ENCODE results near the gene TMEM204.

The TMEM204 gene

DNA sequence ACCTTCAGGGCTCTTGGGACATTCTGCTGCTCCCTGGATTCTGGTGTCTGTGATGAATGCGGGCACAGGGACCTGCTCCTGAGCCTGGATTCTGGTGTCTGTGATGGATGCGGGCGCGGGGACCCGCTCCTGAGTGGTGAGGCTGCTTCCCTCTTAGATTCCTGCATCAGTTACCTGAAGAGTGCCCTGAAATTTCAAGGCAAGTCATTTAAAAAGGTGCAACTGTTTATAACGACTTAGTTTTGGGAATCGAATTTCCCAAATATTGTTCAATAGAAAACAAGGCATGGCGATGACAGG is 7.0 kb downstream of the TMEM204 start:
- DNase-seq = no peak

DNA sequence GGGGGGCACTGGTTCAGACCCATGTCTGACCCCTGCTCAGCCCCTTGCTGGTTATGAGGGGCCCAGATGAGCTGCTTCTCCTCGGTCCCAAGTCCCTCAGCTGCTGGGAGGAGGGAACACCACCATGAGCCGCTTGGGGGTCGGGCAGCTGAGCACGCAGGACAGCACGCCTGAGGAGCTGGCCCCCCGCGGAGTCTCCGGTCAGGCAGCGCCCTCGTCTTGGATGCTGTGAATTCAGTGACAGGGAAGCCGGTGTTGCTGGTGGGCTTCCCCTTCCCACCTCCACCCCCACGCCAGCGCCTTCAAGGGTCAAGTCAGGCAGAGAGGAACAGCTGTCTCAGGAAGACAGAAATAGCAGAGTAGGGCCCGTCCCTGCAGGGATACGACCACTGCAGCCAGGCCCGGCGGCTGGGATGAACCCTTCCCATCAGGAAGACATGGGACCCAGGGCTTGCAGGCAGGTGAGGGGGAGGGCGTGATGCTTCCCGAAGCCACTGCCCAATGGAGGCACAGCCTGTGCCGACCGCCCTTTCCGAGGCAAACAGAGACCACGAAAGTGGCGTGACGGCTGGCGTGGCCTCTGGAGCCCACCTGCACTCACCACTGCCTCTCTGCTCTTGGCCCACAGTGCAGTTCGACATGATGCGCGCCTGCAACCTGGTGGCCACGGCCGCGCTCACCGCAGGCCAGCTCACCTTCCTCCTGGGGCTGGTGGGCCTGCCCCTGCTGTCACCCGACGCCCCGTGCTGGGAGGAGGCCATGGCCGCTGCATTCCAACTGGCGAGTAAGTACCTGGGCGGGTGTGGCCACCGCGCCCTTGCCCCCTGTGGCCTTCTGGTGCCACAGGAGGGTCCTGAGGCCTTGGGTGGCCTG is 8.1 kb downstream of the TMEM204 start:
- no peak for DNase-seq

GRCh38 chr16:1542166-1542500 is 8.7 kb downstream of the TMEM204 start:
- no peak for DNase-seq

- no peak for DNase-seq
These were observed 9.1 kb downstream of the TMEM204 start for GRCh38 chr16:1542533-1542932.

- peak; percentile 85 to 86 for DNase-seq
These were observed 9.8 kb downstream of the TMEM204 start for GRCh38 chr16:1543085-1543896.

DNA sequence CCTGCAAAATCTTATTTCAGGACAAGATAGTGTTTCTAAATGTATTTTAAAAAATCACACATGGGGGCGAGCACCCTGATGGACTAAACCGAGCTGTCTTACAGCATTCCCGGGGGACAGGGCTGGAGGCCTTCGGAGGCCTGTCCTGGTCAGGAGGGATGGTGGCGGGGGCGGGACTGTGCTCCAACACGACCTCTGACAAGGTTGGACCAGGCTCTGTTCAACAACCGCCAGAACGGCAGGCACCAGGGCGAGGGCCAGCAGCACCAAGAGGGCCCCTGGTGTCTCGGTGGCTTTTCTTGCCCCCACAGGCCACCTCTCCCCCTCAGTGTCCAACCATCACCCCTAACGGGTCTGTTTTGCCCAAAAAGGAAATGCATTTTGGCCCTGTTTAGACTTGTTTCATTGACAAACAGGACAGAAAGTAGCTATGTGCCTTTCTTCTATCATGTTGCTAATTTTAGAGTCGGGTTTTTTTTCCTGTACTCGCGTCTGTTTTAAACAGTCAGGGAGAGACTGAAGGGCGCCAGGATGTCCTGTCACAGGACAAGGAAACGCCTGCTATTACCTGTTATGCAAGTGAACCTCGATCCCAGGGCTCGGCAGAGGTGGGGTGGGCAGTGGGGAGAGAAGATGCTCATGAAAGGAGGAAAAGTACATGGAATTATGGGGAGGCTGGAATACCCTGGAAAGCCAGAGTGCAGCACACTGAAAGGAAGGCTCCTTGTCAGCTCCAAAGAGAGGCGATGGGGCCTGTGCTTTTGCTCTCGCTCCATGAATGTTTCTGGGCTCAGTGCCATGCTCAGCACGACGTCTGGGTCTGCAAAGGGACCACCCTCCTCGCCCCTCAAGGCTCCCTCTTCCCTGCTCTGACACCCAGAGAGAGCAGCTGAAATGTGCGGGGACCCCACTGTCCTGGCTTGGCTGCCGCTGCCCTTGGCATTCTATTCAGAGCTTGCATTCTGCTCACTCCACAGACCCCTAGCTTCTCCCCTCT is 11.9 kb downstream of the TMEM204 start:
- no peak for DNase-seq

DNA sequence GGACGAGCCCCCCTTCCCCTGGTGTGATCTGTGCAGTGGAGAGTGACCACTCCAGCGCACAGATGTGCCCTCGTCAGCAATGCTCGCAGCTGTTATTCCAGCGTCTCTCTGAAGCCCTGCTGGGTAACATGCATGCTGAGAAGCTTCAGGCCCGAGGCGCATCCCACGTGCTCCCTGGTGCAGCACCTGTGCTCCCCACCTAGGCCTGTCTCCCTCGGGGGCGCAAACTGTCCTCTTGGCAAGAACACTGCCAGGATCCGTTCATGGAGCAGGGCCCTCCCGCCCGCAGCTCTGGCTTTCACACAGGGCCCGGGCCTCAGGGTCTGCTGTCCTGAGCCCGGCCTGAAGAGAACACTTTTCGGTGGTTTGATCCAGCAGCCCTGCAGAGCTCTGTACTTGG is 13.0 kb downstream of the TMEM204 start:
- DNase-seq = no peak

DNA sequence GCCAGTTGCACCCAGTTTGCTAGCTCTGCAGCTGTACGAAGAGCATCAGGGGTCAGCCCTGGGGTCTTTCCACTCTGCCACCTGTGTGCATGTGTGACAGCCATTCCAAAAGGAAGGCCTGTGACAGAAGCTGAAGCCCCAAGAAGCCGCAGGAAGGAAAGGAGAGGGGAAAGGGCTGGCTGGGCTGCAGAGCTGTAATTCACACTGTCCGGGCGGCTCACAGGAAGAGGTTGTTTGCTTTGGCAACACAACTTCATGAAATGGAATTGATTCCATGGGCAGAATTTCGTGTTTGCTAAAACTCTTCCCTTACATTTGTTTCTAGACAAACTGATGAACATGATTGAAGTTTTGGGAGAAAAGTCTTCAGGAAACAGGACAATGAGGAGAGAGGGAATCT is 14.8 kb downstream of the TMEM204 start:
- no peak for DNase-seq

- DNase-seq = no peak
These were observed 15.3 kb downstream of the TMEM204 start for GRCh38 chr16:1548727-1549126.

DNA sequence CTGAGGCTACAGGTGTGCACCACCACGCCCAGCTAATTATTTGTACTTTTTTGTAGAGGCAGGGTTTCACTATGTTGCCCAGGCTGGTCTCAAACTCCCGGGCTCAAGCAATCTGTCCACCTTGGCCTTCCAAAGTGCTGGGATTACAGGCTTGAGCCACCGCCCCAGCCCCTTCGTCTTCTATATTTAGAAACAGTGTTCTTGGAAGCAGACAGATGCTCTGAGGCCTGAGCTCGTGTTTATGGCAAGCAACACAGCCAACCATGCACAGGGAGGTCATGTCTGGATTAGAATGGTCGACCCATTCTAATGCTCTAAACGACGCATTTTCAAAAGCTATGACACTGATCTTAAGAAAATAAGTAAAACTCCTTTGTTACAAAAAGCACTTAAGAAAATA is 16.6 kb downstream of the TMEM204 start:
- DNase-seq = no peak

DNA sequence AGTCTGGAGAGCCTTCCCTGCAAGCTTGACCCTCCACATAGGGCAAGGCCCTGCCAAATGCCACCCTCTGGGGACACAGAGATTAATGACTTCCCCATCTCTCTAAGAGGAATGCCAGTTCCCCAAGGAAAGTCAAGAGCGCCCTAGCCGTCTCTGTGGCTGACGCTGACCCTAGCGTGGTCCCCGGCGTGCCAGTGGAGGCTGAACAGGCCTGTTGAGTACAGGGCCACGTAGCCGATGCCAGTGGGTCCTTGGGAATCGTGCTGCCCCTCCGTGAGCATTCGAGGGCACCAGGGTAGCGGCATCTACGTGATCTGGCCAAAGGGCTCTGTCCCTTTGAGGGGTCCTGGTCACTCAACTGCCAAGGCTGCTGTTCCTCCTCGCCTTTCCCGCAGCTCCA is 17.2 kb downstream of the TMEM204 start:
- DNase-seq = no peak

- no peak for DNase-seq
These were observed 17.7 kb downstream of the TMEM204 start for GRCh38 chr16:1551166-1551565.

DNA sequence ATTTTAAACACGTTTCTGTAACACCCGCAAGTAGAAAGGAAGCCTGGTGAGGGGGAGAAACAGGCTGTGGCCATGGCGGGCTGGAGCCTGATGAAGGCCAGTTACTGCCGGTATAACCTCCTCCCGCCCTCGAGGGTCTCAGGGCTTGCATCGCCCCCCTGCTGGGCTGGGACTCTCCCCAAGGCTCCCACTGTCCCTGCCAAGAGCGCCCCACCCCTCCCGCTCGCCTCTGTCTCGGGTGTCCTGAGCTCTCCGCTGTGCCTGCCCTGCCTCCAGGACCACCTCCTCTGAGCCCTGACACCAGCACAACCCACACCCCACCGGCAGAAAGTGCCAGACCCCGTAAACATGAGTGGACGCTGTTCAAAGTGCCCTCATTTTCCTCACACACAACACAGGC is 18.7 kb downstream of the TMEM204 start:
- no peak for DNase-seq

- no peak for DNase-seq
These were observed 20.7 kb downstream of the TMEM204 start for GRCh38 chr16:1553946-1554825.

DNA sequence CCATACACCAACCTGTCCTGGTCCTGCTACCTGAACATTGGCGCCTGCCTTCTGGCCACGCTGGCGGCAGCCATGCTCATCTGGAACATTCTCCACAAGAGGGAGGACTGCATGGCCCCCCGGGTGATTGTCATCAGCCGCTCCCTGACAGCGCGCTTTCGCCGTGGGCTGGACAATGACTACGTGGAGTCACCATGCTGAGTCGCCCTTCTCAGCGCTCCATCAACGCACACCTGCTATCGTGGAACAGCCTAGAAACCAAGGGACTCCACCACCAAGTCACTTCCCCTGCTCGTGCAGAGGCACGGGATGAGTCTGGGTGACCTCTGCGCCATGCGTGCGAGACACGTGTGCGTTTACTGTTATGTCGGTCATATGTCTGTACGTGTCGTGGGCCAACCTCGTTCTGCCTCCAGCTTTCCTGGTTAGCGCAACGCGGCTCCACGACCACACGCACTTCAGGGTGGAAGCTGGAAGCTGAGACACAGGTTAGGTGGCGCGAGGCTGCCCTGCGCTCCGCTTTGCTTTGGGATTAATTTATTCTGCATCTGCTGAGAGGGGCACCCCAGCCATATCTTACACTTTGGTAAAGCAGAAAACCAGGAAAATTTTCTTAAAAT is 21.5 kb downstream of the TMEM204 start:
- no peak for DNase-seq

DNA sequence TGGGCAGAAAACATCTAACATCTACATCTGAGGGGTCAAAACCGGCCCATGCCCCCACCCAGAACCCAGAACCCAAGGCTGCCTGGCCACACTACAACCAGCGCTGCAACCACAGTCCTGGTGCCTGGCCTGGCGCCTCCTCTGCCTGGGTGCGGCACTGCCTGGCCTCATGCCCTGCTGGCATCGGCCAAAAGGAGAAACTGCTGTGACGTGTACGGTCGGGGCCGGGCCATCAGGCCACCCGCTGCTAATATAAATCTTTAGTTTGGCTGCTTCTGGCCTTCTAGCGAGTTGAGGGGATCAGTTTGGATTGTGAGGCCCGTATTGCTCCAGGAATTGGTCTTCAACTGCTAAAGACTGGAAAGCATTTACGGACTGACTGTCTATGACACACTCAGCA is 22.8 kb downstream of the TMEM204 start:
- DNase-seq = no peak

DNA sequence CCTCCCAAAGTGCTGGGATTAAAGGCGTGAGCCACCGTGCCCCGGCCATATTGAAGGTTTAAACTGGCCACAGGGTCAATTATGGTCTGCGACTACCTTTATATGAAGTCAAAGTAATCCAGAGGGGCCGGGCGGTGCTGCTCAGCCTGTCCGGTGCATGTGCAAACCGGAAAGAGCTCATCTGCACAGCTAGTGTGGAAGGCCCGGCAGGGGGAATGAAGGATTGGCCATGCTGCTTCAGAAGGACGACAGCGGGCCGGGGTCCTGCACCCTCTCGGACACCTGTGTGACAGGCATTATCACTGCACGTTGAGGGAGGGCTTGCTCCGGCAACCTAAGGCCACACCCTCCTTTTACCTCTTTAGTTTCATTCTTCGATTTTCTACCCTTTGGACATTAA is 23.6 kb downstream of the TMEM204 start:
- no peak for DNase-seq

DNA sequence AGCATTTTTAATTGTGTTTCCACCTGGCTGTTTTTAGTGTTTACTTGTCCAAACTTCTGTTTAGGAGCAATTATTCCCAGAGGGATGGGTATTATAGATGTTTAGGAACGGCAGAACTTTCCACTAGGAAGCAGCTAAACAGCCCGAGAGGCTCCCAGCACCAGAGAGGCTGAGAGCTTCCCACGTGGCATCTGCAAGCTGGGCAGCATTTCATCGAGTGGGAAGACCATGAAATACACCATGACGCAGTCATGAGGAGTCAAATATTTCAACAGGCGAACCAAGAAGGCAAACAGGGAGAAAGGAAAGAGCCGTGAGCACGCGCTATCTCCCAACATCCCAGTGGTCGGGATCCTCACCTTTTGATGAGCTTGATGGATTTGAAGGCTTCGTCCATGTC is 24.1 kb downstream of the TMEM204 start:
- DNase-seq = no peak

GRCh38 chr16:1559446-1559975 is 26.0 kb downstream of the TMEM204 start:
- peak; percentile 27 for DNase-seq

- DNase-seq = no peak
These were observed 26.7 kb downstream of the TMEM204 start for GRCh38 chr16:1560153-1560552.

DNA sequence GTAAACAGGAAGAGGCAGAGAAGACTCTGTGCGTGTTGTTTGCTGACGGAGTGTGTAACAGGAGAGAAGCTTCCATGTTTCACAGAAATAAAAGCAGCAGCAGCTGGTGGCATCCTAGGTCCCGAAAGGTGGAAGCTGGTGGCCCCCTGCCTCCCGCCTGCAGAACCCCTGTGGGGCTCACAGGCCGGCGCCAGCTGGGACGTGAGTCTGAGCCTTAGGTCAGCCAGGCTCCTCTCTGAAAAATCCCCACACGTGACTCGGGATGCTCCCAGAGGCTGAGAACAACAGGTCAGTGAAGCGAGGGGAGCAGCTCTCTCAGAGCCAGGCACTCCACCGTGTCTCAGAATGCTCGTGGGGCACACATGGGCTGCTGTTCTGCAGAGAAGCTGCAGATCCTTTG is 27.4 kb downstream of the TMEM204 start:
- no peak for DNase-seq

- DNase-seq = no peak
These were observed 27.8 kb downstream of the TMEM204 start for GRCh38 chr16:1561266-1561665.
